Measurements from ENCODE around the gene STX10. TPM values are rescaled to one million over a fixed set of nuclear protein-coding genes. Genes with fewer than 3 reads are reported as not detected.
"Not testable (repeated sequence)": the region's sequence is repeated elsewhere in the genome, so short reads cannot be mapped to it uniquely, and the experiment has no call there.

STX10 gene
- total and polyA plus RNA-seq, 2 donors (not counting 1 experiment from before 2014, with no cell fraction given): 48.9 to 69.2 TPM

DNA sequence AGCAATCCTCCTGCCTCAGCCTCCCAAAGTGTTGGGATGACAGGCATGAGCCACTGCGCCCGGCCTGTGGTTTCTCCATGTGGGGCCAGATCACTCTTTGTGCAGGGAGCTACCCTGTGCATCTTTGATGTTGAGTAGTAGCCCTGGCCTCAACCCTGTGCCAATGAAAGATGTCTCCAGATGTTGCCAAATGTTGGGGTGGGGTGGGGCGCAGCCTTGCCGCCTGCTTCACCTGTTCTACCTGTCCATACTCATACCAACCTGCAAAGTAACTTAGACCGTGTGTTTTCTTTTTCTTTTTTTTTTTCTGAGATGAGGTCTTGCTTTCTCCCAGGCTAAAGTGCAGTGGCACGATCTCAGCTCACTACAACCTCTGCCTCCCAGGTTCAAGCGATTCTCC is 21.0 kb upstream of the STX10 start:
- H3K79me2 ChIP-seq (ENCODE audit: control insufficient read depth, insufficient read depth, low read length): no peaks in the 10 kb centered on the region
- H4K20me1 ChIP-seq (ENCODE audit: control insufficient read depth, extremely low read depth, insufficient read depth, low read length): no peaks in the 10 kb centered on the region
- H3K9me3 ChIP-seq (ENCODE audit: control insufficient read depth, insufficient read depth, low read depth, low read length): no peaks in the 10 kb centered on the region
- no peaks in the 10 kb centered on the region for H3K27me3 ChIP-seq (ENCODE audit: control insufficient read depth, insufficient read depth, low read length)
- no peak overlapping the region for H3K4me3 ChIP-seq (replicated peaks in 1 of 4; ENCODE audit: control extremely low read depth in 1 of 4, insufficient read depth in 1 of 4, low read depth in 3 of 4, low read length in 4 of 4)
- TF ChIP-seq, protein P1, sequence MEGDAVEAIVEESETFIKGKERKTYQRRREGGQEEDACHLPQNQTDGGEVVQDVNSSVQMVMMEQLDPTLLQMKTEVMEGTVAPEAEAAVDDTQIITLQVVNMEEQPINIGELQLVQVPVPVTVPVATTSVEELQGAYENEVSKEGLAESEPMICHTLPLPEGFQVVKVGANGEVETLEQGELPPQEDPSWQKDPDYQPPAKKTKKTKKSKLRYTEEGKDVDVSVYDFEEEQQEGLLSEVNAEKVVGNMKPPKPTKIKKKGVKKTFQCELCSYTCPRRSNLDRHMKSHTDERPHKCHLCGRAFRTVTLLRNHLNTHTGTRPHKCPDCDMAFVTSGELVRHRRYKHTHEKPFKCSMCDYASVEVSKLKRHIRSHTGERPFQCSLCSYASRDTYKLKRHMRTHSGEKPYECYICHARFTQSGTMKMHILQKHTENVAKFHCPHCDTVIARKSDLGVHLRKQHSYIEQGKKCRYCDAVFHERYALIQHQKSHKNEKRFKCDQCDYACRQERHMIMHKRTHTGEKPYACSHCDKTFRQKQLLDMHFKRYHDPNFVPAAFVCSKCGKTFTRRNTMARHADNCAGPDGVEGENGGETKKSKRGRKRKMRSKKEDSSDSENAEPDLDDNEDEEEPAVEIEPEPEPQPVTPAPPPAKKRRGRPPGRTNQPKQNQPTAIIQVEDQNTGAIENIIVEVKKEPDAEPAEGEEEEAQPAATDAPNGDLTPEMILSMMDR (conservative IDR thresholded peaks at IDR 0.05 in 1 of 2, IDR thresholded peaks at IDR 0.05 in 1 of 2; ENCODE audit: low read depth in 1 of 2, low read length in 2 of 2): no peak
- no peak for TF ChIP-seq EZH2 (IDR thresholded peaks at IDR 0.05; ENCODE audit: low read length, missing control alignments)
- H3K9ac ChIP-seq (ENCODE audit: insufficient read depth, low read length): no peak overlapping the region
- H2AFZ ChIP-seq (ENCODE audit: low read length): no peak overlapping the region
- H3K4me2 ChIP-seq (ENCODE audit: extremely low read depth, insufficient read depth, low read length): no peak overlapping the region
- H3K36me3 ChIP-seq (ENCODE audit: control insufficient read depth, insufficient read depth, low read length): no peaks in the 10 kb centered on the region
- DNase-seq (ENCODE audit: low read depth in 2 of 2): no peak
- no peak overlapping the region for H3K27ac ChIP-seq (ENCODE audit: insufficient read depth, low read length)
- peaks cover 31% of the 10 kb centered on the region for H3K4me1 ChIP-seq (ENCODE audit: control insufficient read depth, extremely low read depth, insufficient read depth, low read length)

DNA sequence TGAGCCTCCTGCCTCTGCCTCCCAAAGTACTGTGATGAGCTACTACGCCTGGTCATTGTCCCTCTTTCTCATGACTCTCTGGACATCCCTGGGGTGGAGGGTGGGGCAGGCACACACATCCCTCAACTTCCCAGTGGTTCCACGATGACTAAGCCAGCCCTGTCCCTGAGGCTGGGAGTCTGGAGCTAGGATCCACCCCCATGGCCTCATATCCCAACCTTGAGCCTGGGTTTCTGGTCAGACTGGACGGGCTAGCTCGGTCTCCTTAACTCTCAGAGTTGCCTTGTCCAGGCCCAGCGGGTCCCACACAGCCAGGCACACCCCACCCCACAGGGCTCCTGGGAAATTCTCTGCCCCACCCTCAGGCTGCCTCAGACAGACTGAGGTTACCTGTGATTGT is 19.6 kb upstream of the STX10 start:
- no peak overlapping the region for H3K9ac ChIP-seq (ENCODE audit: insufficient read depth, low read length)

GRCh38 chr19:13166151-13166550 is 16.0 kb upstream of the STX10 start:
- not testable (repeated sequence) for H4K20me1 ChIP-seq (ENCODE audit: control insufficient read depth, extremely low read depth, insufficient read depth, low read length); H3K9ac ChIP-seq (ENCODE audit: insufficient read depth, low read length); H3K4me3 ChIP-seq (replicated peaks in 1 of 4; ENCODE audit: control extremely low read depth in 1 of 4, insufficient read depth in 1 of 4, low read depth in 3 of 4, low read length in 4 of 4); H2AFZ ChIP-seq (ENCODE audit: low read length); H3K27ac ChIP-seq (ENCODE audit: insufficient read depth, low read length); H3K4me2 ChIP-seq (ENCODE audit: extremely low read depth, insufficient read depth, low read length); DNase-seq (ENCODE audit: low read depth in 2 of 2); H3K79me2 ChIP-seq (ENCODE audit: control insufficient read depth, insufficient read depth, low read length); H3K9me3 ChIP-seq (ENCODE audit: control insufficient read depth, insufficient read depth, low read depth, low read length); H3K27me3 ChIP-seq (ENCODE audit: control insufficient read depth, insufficient read depth, low read length); H3K36me3 ChIP-seq (ENCODE audit: control insufficient read depth, insufficient read depth, low read length)
- peaks cover 41% of the 10 kb centered on the region for H3K4me1 ChIP-seq (ENCODE audit: control insufficient read depth, extremely low read depth, insufficient read depth, low read length)

More for the DNA sequence above, 19.6 kb upstream of the STX10 start:
- Histone ChIP-seq H3K27me3 (ENCODE audit: control insufficient read depth, insufficient read depth, low read length) (no peaks in the 10 kb centered on the region), H3K27ac (ENCODE audit: insufficient read depth, low read length) (peak overlapping the region; percentile 41), H3K9me3 (ENCODE audit: control insufficient read depth, insufficient read depth, low read depth, low read length) (no peaks in the 10 kb centered on the region), H2AFZ (ENCODE audit: low read length) (no peak overlapping the region), H3K4me3 (replicated peaks in 1 of 4; ENCODE audit: control extremely low read depth in 1 of 4, insufficient read depth in 1 of 4, low read depth in 3 of 4, low read length in 4 of 4) (no peak overlapping the region), H4K20me1 (ENCODE audit: control insufficient read depth, extremely low read depth, insufficient read depth, low read length) (no peaks in the 10 kb centered on the region), H3K4me1 (ENCODE audit: control insufficient read depth, extremely low read depth, insufficient read depth, low read length) (peaks cover 35% of the 10 kb centered on the region), H3K4me2 (ENCODE audit: extremely low read depth, insufficient read depth, low read length) (no peak overlapping the region), H3K36me3 (ENCODE audit: control insufficient read depth, insufficient read depth, low read length) (no peaks in the 10 kb centered on the region), H3K79me2 (ENCODE audit: control insufficient read depth, insufficient read depth, low read length) (no peaks in the 10 kb centered on the region)
- DNase-seq (ENCODE audit: low read depth in 2 of 2): peak; percentile 44 to 66
- TF ChIP-seq, protein P1 (conservative IDR thresholded peaks at IDR 0.05 in 1 of 2, IDR thresholded peaks at IDR 0.05 in 1 of 2; ENCODE audit: low read depth in 1 of 2, low read length in 2 of 2): no peak
- no peak for TF ChIP-seq EZH2 (IDR thresholded peaks at IDR 0.05; ENCODE audit: low read length, missing control alignments)

Data from fibroblast of lung (primary cell).